SK-N-SH (cell line): Measurements from ENCODE around the gene SLC22A23. TPM values are rescaled to one million over a fixed set of nuclear protein-coding genes. Genes with fewer than 3 reads are reported as not detected.

Experiments used
- CTCF ChIA-PET: fragments of 300-600, 350-600 bp; formaldehyde crosslinking; extraction: SDS; loops from one replicate; lab custom pipeline; 2021; lab: Yijun Ruan, JAX
- POLR2A ChIA-PET: fragments of 350-600 bp; sonication (Branson Sonifier 250); formaldehyde crosslinking; extraction: SDS; loops from one replicate; lab custom pipeline; 2020; ENCODE audit warnings: antibody characterized with exemption, inconsistent platforms; lab: Yijun Ruan, JAX
- DNase-seq: peaks from one replicate; pipeline ENCODE4 v3.0.0; 2012
- H2AFZ ChIP-seq: fragments of 200-600 bp; sonication (generic); 2 replicates; pipeline ENCODE4 v1.8.1; 2016; ENCODE audit warnings: antibody characterized with exemption, mild to moderate bottlenecking, low read depth
- H3F3A ChIP-seq: fragments of 200-600 bp; sonication (generic); replicated peaks from 2 replicates; pipeline ENCODE3; 2016; ENCODE audit warnings: antibody characterized with exemption, mild to moderate bottlenecking; ENCODE audit not compliant: insufficient read depth
- H3K27ac ChIP-seq, 2 experiments: fragments of 200-500 bp in 1 of 2; fragments of 200-600 bp in 1 of 2; sonication (Bioruptor generic) in 1 of 2; sonication (generic), shearing (Covaris generic) in 1 of 2; 2 replicates each; pipeline versions ENCODE4 v1.5.1 to v1.6.1; 2014 to 2016; ENCODE audit warnings: low read depth in 2 of 2, inconsistent platforms in 1 of 2, low read length in 1 of 2, mild to moderate bottlenecking in 1 of 2, mixed read lengths in 1 of 2
- H3K27me3 ChIP-seq: fragments of 200-600 bp; sonication (generic), shearing (Covaris generic); 2 replicates; pipeline ENCODE4 v1.6.1; 2016; ENCODE audit warnings: mixed run types; ENCODE audit not compliant: insufficient read depth
- H3K36me3 ChIP-seq, 2 experiments: fragments of 200-500 bp in 1 of 2; fragments of 200-600 bp in 1 of 2; sonication (Bioruptor generic) in 1 of 2; sonication (generic) in 1 of 2; replicated peaks in 1 of 2; 2 replicates each; pipeline versions ENCODE3 to v1.5.1; 2014 to 2016; ENCODE audit warnings: low read length in 1 of 2, mild to moderate bottlenecking in 1 of 2; ENCODE audit not compliant: insufficient read depth in 2 of 2, control insufficient read depth in 1 of 2
- H3K4me1 ChIP-seq, 2 experiments: fragments of 200-500 bp in 1 of 2; fragments of 200-600 bp in 1 of 2; sonication (Bioruptor generic) in 1 of 2; sonication (generic), shearing (Covaris generic) in 1 of 2; 2 replicates each; pipeline versions ENCODE4 v1.5.1 to v1.6.1; 2014 to 2016; ENCODE audit warnings: low read depth in 1 of 2, low read length in 1 of 2, mixed run types in 1 of 2; ENCODE audit not compliant: insufficient read depth in 2 of 2, control insufficient read depth in 1 of 2
- H3K4me2 ChIP-seq: fragments of 200-600 bp; sonication (generic), shearing (Covaris generic); 2 replicates; pipeline ENCODE4 v1.6.1; 2017; ENCODE audit warnings: mixed run types
- H3K4me3 ChIP-seq, 2 experiments: fragments of 200-500 bp in 1 of 2; fragments of 200-600 bp in 1 of 2; sonication (Bioruptor generic) in 1 of 2; sonication (generic), shearing (Covaris generic) in 1 of 2; 2 replicates each; pipeline versions ENCODE4 v1.5.1 to v1.8.1; 2014 to 2016; ENCODE audit warnings: low read depth in 2 of 2, inconsistent platforms in 1 of 2, low read length in 1 of 2, mild to moderate bottlenecking in 1 of 2, mixed read lengths in 1 of 2, moderate library complexity in 1 of 2
- H3K79me2 ChIP-seq: fragments of 200-600 bp; sonication (generic); 2 replicates; pipeline ENCODE4 v1.8.1; 2017; ENCODE audit warnings: mild to moderate bottlenecking; ENCODE audit not compliant: insufficient read depth
- H3K9ac ChIP-seq: fragments of 200-600 bp; sonication (generic); 2 replicates; pipeline ENCODE4 v1.6.1; 2017; ENCODE audit warnings: mixed run types
- H3K9me2 ChIP-seq: fragments of 200-600 bp; sonication (generic); 2 replicates; pipeline ENCODE4 v1.6.1; 2017; ENCODE audit warnings: mixed run types
- H3K9me3 ChIP-seq: fragments of 200-600 bp; sonication (generic); 2 replicates; pipeline ENCODE4 v1.6.1; 2017; ENCODE audit warnings: mixed run types, mild to moderate bottlenecking, moderate library complexity
- H4K20me1 ChIP-seq: fragments of 200-600 bp; sonication (generic); 2 replicates; pipeline ENCODE4 v1.6.1; 2017; ENCODE audit warnings: mild to moderate bottlenecking, mixed run types; ENCODE audit not compliant: insufficient read depth
- CHD2 ChIP-seq: fragments of 150-350 bp; IDR thresholded peaks from 2 replicates; pipeline ENCODE4 v1.6.1; 2018; ENCODE audit warnings: low read length; ENCODE audit not compliant: partially characterized antibody
- ELF1 ChIP-seq: IDR thresholded peaks from 2 replicates; pipeline ENCODE4 v1.4.0; 2012
- FOSL2 ChIP-seq: IDR thresholded peaks from 2 replicates; pipeline ENCODE4 v1.4.0; 2012; ENCODE audit warnings: low read depth, mild to moderate bottlenecking, moderate library complexity, borderline replicate concordance
- FOXJ3 ChIP-seq: sonication (generic); formaldehyde crosslinking; IDR thresholded peaks from 2 replicates; pipeline ENCODE4 v1.5.1; 2020; ENCODE audit warnings: mild to moderate bottlenecking, missing genetic modification reagents
- FOXM1 ChIP-seq: IDR thresholded peaks from 2 replicates; pipeline ENCODE4 v1.4.0; 2012; ENCODE audit warnings: low read depth, mild to moderate bottlenecking
- GABPA ChIP-seq: IDR thresholded peaks from 2 replicates; pipeline ENCODE4 v1.4.0; 2012; ENCODE audit warnings: low read depth, mild to moderate bottlenecking
- GATA2 ChIP-seq: sonication (generic); formaldehyde crosslinking; IDR thresholded peaks from 2 replicates; pipeline ENCODE4 v1.5.0; 2020; ENCODE audit warnings: mild to moderate bottlenecking, missing genetic modification reagents
- JUND ChIP-seq: IDR thresholded peaks from 2 replicates; pipeline ENCODE4 v1.4.0; 2012
- MAX ChIP-seq: IDR thresholded peaks from 2 replicates; pipeline ENCODE4 v1.4.0; 2012; ENCODE audit warnings: low read depth
- MEF2A ChIP-seq: IDR thresholded peaks from 2 replicates; pipeline ENCODE4 v1.4.0; 2012; ENCODE audit warnings: low read depth, borderline replicate concordance
- MXI1 ChIP-seq: IDR thresholded peaks from 2 replicates; pipeline ENCODE4 v1.6.1; 2012; ENCODE audit warnings: mild to moderate bottlenecking, low read depth, low read length, improper control_type of control experiment
- NRF1 ChIP-seq: IDR thresholded peaks from 2 replicates; pipeline ENCODE4 v1.6.1; 2012; ENCODE audit warnings: low read depth, mild to moderate bottlenecking, low read length
- PBX3 ChIP-seq: IDR thresholded peaks from 2 replicates; pipeline ENCODE4; 2012
- RCOR1 ChIP-seq: fragments of 150-350 bp; IDR thresholded peaks from 2 replicates; pipeline ENCODE4 v1.6.1; 2017; ENCODE audit warnings: antibody characterized with exemption, low read length
- REST ChIP-seq: IDR thresholded peaks from 2 replicates; pipeline ENCODE4 v1.6.1; 2012; ENCODE audit warnings: mild to moderate bottlenecking, low read depth, low read length, moderate library complexity
- RFX5 ChIP-seq: IDR thresholded peaks from 2 replicates; pipeline ENCODE4 v1.6.1; 2012; ENCODE audit warnings: mild to moderate bottlenecking, improper control_type of control experiment, low read length
- RXRA ChIP-seq: IDR thresholded peaks from 2 replicates; pipeline ENCODE4 v1.4.0; 2012; ENCODE audit warnings: low read depth, mild to moderate bottlenecking, borderline replicate concordance
- SIN3A ChIP-seq: IDR thresholded peaks from 2 replicates; pipeline ENCODE4 v1.6.1; 2012; ENCODE audit warnings: low read depth, mild to moderate bottlenecking, low read length, moderate library complexity, borderline replicate concordance
- SMC3 ChIP-seq: IDR thresholded peaks from 2 replicates; pipeline ENCODE4 v1.6.1; 2012; ENCODE audit warnings: low read depth, low read length, improper control_type of control experiment
- TAF1 ChIP-seq: IDR thresholded peaks from 2 replicates; pipeline ENCODE4 v1.6.1; 2012; ENCODE audit warnings: low read depth, mild to moderate bottlenecking, low read length, moderate library complexity, borderline replicate concordance
- TEAD4 ChIP-seq: IDR thresholded peaks from 2 replicates; pipeline ENCODE4 v1.4.0; 2012; ENCODE audit warnings: mild to moderate bottlenecking, borderline replicate concordance; ENCODE audit not compliant: insufficient read depth
- USF1 ChIP-seq: IDR thresholded peaks from 2 replicates; pipeline ENCODE4 v1.4.0; 2012; ENCODE audit warnings: low read depth, borderline replicate concordance
- USF2 ChIP-seq: fragments of 150-350 bp; IDR thresholded peaks from 2 replicates; pipeline ENCODE4 v1.6.1; 2017; ENCODE audit warnings: antibody characterized with exemption, low read length, low read depth, borderline replicate concordance
- ZBTB33 ChIP-seq: IDR thresholded peaks from 2 replicates; pipeline ENCODE4 v1.4.0; 2012; ENCODE audit warnings: low read depth, borderline replicate concordance
- WGBS: methylation state at CpG from one replicate; pipeline ENCODE4 v1.1.6; 2017; ENCODE audit warnings: low lambda C conversion rate; 5-methylcytosine and 5-hydroxymethylcytosine counted together
- polyA plus RNA-seq, 3 experiments: library from polyadenylated mRNA; depleted of rRNA; stranded (reverse); fragments of >200 nt; gene quantifications; 2 replicates each; pipeline ENCODE4 v1.2.3, GENCODE V29; 2012

Gene SLC22A23
- polyA plus RNA-seq, 1 of the 3 experiments (the other 2 are of a cell fraction): not detected

- peaks cover 15% of the 10 kb centered on the region; the same call in 1 of the 2 replicates for H3K79me2 ChIP-seq
- peaks cover 11 to 16% of the 10 kb centered on the region in 2 experiments; a peak in 3 of 4 replicates for H3K4me1 ChIP-seq
- H3K9ac ChIP-seq: peak overlapping the region; percentile 93
- H3K36me3 ChIP-seq: no peaks in the 10 kb centered on the region
- peak; percentile 70 for DNase-seq
- peaks cover 15% of the 10 kb centered on the region; the same call in 1 of the 2 replicates for H3K27me3 ChIP-seq
- CTCF ChIA-PET: interaction anchor here (0.7 to 9.6 kb wide), 7 partner anchors 14 to 72 kb away, joined by 3 to 63 read pairs (median 5); no protein-coding TSS in a partner anchor
- no peaks in the 10 kb centered on the region for H3K9me3 ChIP-seq
- no peaks in the 10 kb centered on the region for H3K9me2 ChIP-seq
- peaks cover 10% of the 10 kb centered on the region for H4K20me1 ChIP-seq
- peak overlapping the region; percentile 93 for H2AFZ ChIP-seq
- WGBS: 3% methylated on average over 11 of the region's 11 CpGs
- peak overlapping the region; percentile 84 to 86 for H3K4me3 ChIP-seq
- H3F3A ChIP-seq: peaks cover 20% of the 10 kb centered on the region
- H3K4me2 ChIP-seq: peak overlapping the region; percentile 94
- H3K27ac ChIP-seq: peak overlapping the region; percentile 90 to 97
- POLR2A ChIA-PET: interaction anchor here (0.6 to 5.1 kb wide), 11 partner anchors 8 to 790 kb away, joined by 3 to 88 read pairs (median 5); partner anchors contain the start of genes PSMG4 and TUBB2A
- no peak for TF ChIP-seq USF1
- no peak for TF ChIP-seq REST
- no peak for TF ChIP-seq MEF2A
- no peak for TF ChIP-seq RXRA
- TF ChIP-seq SIN3A: no peak
- TF ChIP-seq GABPA: no peak
- TF ChIP-seq FOXJ3 (CRISPR knock-in tag): no peak
- TF ChIP-seq TAF1: no peak
- TF ChIP-seq ZBTB33: no peak
- TF ChIP-seq NRF1: no peak
- peak; percentile 70; the same call in 1 of the 2 replicates for TF ChIP-seq MXI1
- no peak for TF ChIP-seq TEAD4
- TF ChIP-seq FOSL2: no peak
- peak; percentile 47; the same call in 1 of the 2 replicates for TF ChIP-seq RFX5
- no peak for TF ChIP-seq FOXM1
- TF ChIP-seq CHD2: no peak
- 0 out of 2 replicates have a peak, but pooled peaks have one; percentile 13 for TF ChIP-seq MAX
- no peak for TF ChIP-seq SMC3
- TF ChIP-seq JUND: no peak
- 0 out of 2 replicates have a peak, but pooled peaks have one; percentile 7 for TF ChIP-seq GATA2 (CRISPR knock-in tag)
- no peak for TF ChIP-seq RCOR1
- no peak for TF ChIP-seq USF2
- TF ChIP-seq PBX3: peak; percentile 53
- TF ChIP-seq ELF1: no peak
Observed at GRCh38 chr6:3230900-3231246, 226.0 kb downstream of the SLC22A23 start.
